ENCODE measurements around the gene GPX8. TPM values are rescaled to one million over a fixed set of nuclear protein-coding genes. Genes with fewer than 3 reads are reported as not detected.
A peak's percentile ranks its signal among the peaks of the same experiment; 100 is the strongest.

The GPX8 gene
- polyA plus RNA-seq, 1 of the 3 experiments (the other 2 are of a cell fraction): 30.1 TPM

DNA sequence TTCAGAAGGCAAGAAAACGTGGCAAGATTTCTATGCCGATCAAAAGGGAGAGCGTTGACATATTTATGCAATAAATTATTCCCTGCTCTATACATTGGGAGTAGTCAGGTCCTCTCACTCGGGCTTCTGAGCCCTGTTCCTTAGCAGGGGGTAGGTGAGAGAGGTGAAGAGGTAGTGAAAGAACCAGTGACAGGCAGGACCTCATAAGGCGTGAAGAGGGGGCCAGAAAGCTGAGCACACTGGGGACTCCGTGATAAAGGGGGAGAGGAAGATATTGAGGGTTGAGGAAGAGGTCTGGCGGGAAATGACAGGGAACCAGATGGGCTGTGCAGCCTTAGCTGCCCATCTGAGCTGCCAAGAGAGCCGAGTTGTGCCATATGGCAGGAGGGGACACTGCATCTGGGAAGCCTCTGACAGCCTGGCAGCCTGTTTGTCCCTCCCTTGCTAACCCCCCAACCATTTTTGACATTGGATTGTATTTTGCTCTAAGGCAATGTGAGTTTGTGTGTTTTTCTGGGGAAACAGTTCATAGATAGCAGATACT is 13.8 kb downstream of the GPX8 start:
- peak overlapping the region; percentile 74 for H2AFZ ChIP-seq (ENCODE audit: low read depth)
- 8% methylated on average over 8 of the region's 8 CpGs for WGBS (ENCODE audit: low lambda C conversion rate)
- no peak overlapping the region for H3K27ac ChIP-seq (ENCODE audit: low read depth in 2 of 2, low read length in 1 of 2)
- H3K79me2 ChIP-seq (ENCODE audit: insufficient read depth): no peaks in the 10 kb centered on the region
- peaks cover 14% of the 10 kb centered on the region for H3F3A ChIP-seq (replicated peaks; ENCODE audit: insufficient read depth)
- POLR2A ChIA-PET: no interaction called here
- no peaks in the 10 kb centered on the region for H3K9me3 ChIP-seq
- peak; percentile 53 for DNase-seq
- no peak overlapping the region for H3K9ac ChIP-seq
- CTCF ChIA-PET: interaction anchor here (0.9 to 1.7 kb wide), 6 partner anchors 9 to 656 kb away, joined by 3 to 6 read pairs (median 4); partner anchors contain the start of genes GPX8 and SNX18
- TF ChIP-seq NFIC (IDR thresholded peaks at IDR 0.05; ENCODE audit: borderline replicate concordance): no peak
- no peak for TF ChIP-seq NRF1 (IDR thresholded peaks at IDR 0.05; ENCODE audit: low read depth, low read length)
- TF ChIP-seq, protein P1, sequence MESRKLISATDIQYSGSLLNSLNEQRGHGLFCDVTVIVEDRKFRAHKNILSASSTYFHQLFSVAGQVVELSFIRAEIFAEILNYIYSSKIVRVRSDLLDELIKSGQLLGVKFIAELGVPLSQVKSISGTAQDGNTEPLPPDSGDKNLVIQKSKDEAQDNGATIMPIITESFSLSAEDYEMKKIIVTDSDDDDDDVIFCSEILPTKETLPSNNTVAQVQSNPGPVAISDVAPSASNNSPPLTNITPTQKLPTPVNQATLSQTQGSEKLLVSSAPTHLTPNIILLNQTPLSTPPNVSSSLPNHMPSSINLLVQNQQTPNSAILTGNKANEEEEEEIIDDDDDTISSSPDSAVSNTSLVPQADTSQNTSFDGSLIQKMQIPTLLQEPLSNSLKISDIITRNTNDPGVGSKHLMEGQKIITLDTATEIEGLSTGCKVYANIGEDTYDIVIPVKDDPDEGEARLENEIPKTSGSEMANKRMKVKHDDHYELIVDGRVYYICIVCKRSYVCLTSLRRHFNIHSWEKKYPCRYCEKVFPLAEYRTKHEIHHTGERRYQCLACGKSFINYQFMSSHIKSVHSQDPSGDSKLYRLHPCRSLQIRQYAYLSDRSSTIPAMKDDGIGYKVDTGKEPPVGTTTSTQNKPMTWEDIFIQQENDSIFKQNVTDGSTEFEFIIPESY (IDR thresholded peaks at IDR 0.05; ENCODE audit: borderline replicate concordance, low read depth): no peak
- TF ChIP-seq, protein P2, sequence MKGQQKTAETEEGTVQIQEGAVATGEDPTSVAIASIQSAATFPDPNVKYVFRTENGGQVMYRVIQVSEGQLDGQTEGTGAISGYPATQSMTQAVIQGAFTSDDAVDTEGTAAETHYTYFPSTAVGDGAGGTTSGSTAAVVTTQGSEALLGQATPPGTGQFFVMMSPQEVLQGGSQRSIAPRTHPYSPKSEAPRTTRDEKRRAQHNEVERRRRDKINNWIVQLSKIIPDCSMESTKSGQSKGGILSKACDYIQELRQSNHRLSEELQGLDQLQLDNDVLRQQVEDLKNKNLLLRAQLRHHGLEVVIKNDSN (IDR thresholded peaks at IDR 0.05; ENCODE audit: borderline replicate concordance, low read depth): no peak
- TF ChIP-seq SMC3 (IDR thresholded peaks at IDR 0.05; ENCODE audit: low read depth, low read length): no peak
- no peak for TF ChIP-seq RCOR1 (IDR thresholded peaks at IDR 0.05; ENCODE audit: low read length)
- TF ChIP-seq EZH2phosphoT487 (IDR thresholded peaks at IDR 0.05; ENCODE audit: borderline replicate concordance, low read depth): no peak
- TF ChIP-seq, protein P3, sequence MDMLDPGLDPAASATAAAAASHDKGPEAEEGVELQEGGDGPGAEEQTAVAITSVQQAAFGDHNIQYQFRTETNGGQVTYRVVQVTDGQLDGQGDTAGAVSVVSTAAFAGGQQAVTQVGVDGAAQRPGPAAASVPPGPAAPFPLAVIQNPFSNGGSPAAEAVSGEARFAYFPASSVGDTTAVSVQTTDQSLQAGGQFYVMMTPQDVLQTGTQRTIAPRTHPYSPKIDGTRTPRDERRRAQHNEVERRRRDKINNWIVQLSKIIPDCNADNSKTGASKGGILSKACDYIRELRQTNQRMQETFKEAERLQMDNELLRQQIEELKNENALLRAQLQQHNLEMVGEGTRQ (IDR thresholded peaks at IDR 0.05; ENCODE audit: borderline replicate concordance, low read depth, low read length): no peak
- TF ChIP-seq ELF1 (IDR thresholded peaks at IDR 0.05): no peak
- no peak for TF ChIP-seq POLR2AphosphoS5 (IDR thresholded peaks at IDR 0.05; ENCODE audit: low read depth, low read length)
- peaks cover 52% of the 10 kb centered on the region for H3K27me3 ChIP-seq (ENCODE audit: insufficient read depth)
- H3K4me1 ChIP-seq (ENCODE audit: control insufficient read depth in 1 of 2, insufficient read depth in 2 of 2, low read depth in 1 of 2, low read length in 1 of 2): peaks cover 3 to 13% of the 10 kb centered on the region in 2 experiments; a peak in 3 of 4 replicates
- H3K36me3 ChIP-seq (replicated peaks in 1 of 2; ENCODE audit: control insufficient read depth in 1 of 2, insufficient read depth in 2 of 2, low read length in 1 of 2): no peaks in the 10 kb centered on the region
- peak overlapping the region; percentile 51 to 59 for H3K4me3 ChIP-seq (ENCODE audit: low read depth in 2 of 2, low read length in 1 of 2)
- H3K9me2 ChIP-seq: no peaks in the 10 kb centered on the region
- peak overlapping the region; percentile 98 for H3K4me2 ChIP-seq
- H4K20me1 ChIP-seq (ENCODE audit: insufficient read depth): no peaks in the 10 kb centered on the region; the same call in 1 of the 2 replicates

DNA sequence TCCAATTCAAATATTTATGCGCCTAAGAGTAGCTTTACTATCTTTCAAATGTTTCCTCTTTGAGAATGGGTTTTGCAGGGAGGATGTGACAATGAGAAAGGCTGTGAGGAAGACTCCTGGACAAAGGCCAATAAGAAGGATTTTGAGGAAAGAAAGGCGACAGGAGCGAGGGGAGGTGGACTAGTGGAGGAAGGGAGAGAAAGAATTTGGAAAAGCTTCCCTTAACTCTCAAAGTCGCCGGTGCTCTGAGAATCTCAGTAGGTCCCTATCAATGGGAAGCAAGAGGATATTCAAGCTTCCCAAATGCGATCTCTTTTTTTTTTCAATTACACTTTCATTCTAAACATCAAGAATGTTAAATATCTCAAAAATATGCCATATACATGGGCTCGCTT is 15.8 kb downstream of the GPX8 start:
- H3K79me2 ChIP-seq (ENCODE audit: insufficient read depth): no peaks in the 10 kb centered on the region
- no peaks in the 10 kb centered on the region for H3K9me3 ChIP-seq
- H2AFZ ChIP-seq (ENCODE audit: low read depth): no peak overlapping the region
- peak overlapping the region; percentile 82; the same call in 1 of the 2 replicates for H3K4me2 ChIP-seq
- no peak for DNase-seq
- 10% methylated on average over 7 of the region's 7 CpGs for WGBS (ENCODE audit: low lambda C conversion rate)
- no peaks in the 10 kb centered on the region for H3K36me3 ChIP-seq (replicated peaks in 1 of 2; ENCODE audit: control insufficient read depth in 1 of 2, insufficient read depth in 2 of 2, low read length in 1 of 2)
- TF ChIP-seq RFX5 (IDR thresholded peaks at IDR 0.05; ENCODE audit: low read length) (no peak), TAF1 (IDR thresholded peaks at IDR 0.05; ENCODE audit: borderline replicate concordance, low read depth, low read length) (no peak), SMC3 (IDR thresholded peaks at IDR 0.05; ENCODE audit: low read depth, low read length) (no peak), RXRA (IDR thresholded peaks at IDR 0.05; ENCODE audit: borderline replicate concordance, low read depth) (no peak), TEAD4 (IDR thresholded peaks at IDR 0.05; ENCODE audit: borderline replicate concordance, insufficient read depth) (no peak)
- TF ChIP-seq, protein P4, sequence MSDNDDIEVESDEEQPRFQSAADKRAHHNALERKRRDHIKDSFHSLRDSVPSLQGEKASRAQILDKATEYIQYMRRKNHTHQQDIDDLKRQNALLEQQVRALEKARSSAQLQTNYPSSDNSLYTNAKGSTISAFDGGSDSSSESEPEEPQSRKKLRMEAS (IDR thresholded peaks at IDR 0.05; ENCODE audit: low read depth): no peak
- TF ChIP-seq, protein P5, sequence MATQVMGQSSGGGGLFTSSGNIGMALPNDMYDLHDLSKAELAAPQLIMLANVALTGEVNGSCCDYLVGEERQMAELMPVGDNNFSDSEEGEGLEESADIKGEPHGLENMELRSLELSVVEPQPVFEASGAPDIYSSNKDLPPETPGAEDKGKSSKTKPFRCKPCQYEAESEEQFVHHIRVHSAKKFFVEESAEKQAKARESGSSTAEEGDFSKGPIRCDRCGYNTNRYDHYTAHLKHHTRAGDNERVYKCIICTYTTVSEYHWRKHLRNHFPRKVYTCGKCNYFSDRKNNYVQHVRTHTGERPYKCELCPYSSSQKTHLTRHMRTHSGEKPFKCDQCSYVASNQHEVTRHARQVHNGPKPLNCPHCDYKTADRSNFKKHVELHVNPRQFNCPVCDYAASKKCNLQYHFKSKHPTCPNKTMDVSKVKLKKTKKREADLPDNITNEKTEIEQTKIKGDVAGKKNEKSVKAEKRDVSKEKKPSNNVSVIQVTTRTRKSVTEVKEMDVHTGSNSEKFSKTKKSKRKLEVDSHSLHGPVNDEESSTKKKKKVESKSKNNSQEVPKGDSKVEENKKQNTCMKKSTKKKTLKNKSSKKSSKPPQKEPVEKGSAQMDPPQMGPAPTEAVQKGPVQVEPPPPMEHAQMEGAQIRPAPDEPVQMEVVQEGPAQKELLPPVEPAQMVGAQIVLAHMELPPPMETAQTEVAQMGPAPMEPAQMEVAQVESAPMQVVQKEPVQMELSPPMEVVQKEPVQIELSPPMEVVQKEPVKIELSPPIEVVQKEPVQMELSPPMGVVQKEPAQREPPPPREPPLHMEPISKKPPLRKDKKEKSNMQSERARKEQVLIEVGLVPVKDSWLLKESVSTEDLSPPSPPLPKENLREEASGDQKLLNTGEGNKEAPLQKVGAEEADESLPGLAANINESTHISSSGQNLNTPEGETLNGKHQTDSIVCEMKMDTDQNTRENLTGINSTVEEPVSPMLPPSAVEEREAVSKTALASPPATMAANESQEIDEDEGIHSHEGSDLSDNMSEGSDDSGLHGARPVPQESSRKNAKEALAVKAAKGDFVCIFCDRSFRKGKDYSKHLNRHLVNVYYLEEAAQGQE (IDR thresholded peaks at IDR 0.05; ENCODE audit: low read depth, low read length): no peak
- H3F3A ChIP-seq (replicated peaks; ENCODE audit: insufficient read depth): peaks cover 14% of the 10 kb centered on the region
- ChIA-PET POLR2A (no interaction called here), CTCF (interaction anchor here (0.8 to 2.1 kb wide), 2 partner anchors 50 to 56 kb away, joined by 3 to 6 read pairs; no protein-coding TSS in a partner anchor)
- H4K20me1 ChIP-seq (ENCODE audit: insufficient read depth): no peaks in the 10 kb centered on the region; the same call in 1 of the 2 replicates
- no peak overlapping the region for H3K9ac ChIP-seq
- peaks cover 71% of the 10 kb centered on the region for H3K27me3 ChIP-seq (ENCODE audit: insufficient read depth)
- H3K4me3 ChIP-seq (ENCODE audit: low read depth in 2 of 2, low read length in 1 of 2): peak overlapping the region in 1 of 2 experiments; percentile 46; a peak in 1 of 4 replicates
- H3K27ac ChIP-seq (ENCODE audit: low read depth in 2 of 2, low read length in 1 of 2): no peak overlapping the region
- peaks cover 3 to 13% of the 10 kb centered on the region in 2 experiments; a peak in 3 of 4 replicates for H3K4me1 ChIP-seq (ENCODE audit: control insufficient read depth in 1 of 2, insufficient read depth in 2 of 2, low read depth in 1 of 2, low read length in 1 of 2)
- no peaks in the 10 kb centered on the region for H3K9me2 ChIP-seq

Data from SK-N-SH (cell line).